ENCODE results near the gene USP9Y. TPM values are rescaled to one million over a fixed set of nuclear protein-coding genes. Genes with fewer than 3 reads are reported as not detected.

USP9Y gene
- total RNA-seq, 4 donors from 2014 or later = 0.06 to 31.7 (median 10.7) TPM

DNA sequence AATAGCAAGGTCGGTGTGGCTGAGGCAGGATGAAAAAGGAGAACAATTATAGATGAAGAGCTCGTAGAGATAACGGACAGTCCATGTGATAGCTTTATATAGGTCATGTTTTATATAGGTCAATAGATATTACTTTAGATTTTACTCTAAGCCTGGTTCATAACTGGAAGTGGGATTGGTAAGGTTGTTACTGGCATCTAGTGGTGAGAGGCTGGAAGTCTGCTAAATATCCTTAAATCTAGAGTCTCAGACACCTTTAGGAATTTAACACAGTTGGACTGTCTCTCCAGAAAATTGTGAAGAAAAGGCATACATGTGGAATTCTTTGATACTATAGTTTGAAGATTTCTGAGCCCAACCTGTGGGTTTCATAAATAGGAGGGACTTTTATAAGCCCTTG lies 108.0 kb downstream of the USP9Y start:
- 57% methylated on average over 3 of the region's 3 CpGs; no CpG with 5 or more reads in 1 of the 2 donors for WGBS, 2 donors
- no peak for DNase-seq
- H3K27ac ChIP-seq = no peak overlapping the region
- H3K9me3 ChIP-seq = no peaks in the 10 kb centered on the region
- TF ChIP-seq, protein P1, sequence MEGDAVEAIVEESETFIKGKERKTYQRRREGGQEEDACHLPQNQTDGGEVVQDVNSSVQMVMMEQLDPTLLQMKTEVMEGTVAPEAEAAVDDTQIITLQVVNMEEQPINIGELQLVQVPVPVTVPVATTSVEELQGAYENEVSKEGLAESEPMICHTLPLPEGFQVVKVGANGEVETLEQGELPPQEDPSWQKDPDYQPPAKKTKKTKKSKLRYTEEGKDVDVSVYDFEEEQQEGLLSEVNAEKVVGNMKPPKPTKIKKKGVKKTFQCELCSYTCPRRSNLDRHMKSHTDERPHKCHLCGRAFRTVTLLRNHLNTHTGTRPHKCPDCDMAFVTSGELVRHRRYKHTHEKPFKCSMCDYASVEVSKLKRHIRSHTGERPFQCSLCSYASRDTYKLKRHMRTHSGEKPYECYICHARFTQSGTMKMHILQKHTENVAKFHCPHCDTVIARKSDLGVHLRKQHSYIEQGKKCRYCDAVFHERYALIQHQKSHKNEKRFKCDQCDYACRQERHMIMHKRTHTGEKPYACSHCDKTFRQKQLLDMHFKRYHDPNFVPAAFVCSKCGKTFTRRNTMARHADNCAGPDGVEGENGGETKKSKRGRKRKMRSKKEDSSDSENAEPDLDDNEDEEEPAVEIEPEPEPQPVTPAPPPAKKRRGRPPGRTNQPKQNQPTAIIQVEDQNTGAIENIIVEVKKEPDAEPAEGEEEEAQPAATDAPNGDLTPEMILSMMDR (IDR thresholded peaks at IDR 0.05) = peak in 1 of 6 experiments; percentile 27
- no peak for TF ChIP-seq POLR2A (IDR thresholded peaks at IDR 0.05)
- no peaks in the 10 kb centered on the region for H3K4me1 ChIP-seq
- intact Hi-C loops (cut with DNase I) = no loop called here
- H3K27me3 ChIP-seq = no peaks in the 10 kb centered on the region
- H3K36me3 ChIP-seq = peaks cover 0 to 34% (median 0%) of the 10 kb centered on the region in 3 donors
- H3K4me3 ChIP-seq = no peak overlapping the region

DNA sequence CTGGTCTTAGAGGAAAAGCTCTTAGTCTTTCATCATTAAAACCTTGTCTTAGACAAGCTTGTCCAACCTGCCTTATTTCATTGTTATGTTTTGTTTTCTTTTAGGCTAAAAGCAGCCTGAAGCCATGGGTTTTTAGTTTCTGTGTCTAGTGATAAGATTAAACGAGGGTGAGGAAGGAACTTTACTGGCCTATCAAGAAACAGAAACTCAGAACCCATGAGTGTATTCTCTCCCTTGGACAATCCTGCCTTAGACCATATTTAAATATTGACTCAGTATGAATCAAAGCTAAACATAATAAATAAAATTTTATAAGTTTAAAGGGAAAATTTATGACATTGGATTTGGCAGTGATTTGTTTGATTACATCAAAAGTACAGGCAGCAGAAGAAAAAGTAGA lies 122.4 kb downstream of the USP9Y start:
- Histone ChIP-seq H3K27me3 (no peaks in the 10 kb centered on the region), H3K36me3 (peaks cover 0 to 39% (median 0%) of the 10 kb centered on the region in 3 donors), H3K4me3 (no peak overlapping the region), H3K27ac (no peak overlapping the region), H3K4me1 (no peaks in the 10 kb centered on the region), H3K9me3 (no peaks in the 10 kb centered on the region)
- no peak for DNase-seq
- no peak for TF ChIP-seq POLR2A (IDR thresholded peaks at IDR 0.05)
- TF ChIP-seq, protein P1 (IDR thresholded peaks at IDR 0.05) = no peak
- 45% methylated on average over 1 of the region's 1 CpG; no CpG with 5 or more reads in 1 of the 2 donors for WGBS, 2 donors
- intact Hi-C loops (cut with DNase I) = no loop called here

DNA sequence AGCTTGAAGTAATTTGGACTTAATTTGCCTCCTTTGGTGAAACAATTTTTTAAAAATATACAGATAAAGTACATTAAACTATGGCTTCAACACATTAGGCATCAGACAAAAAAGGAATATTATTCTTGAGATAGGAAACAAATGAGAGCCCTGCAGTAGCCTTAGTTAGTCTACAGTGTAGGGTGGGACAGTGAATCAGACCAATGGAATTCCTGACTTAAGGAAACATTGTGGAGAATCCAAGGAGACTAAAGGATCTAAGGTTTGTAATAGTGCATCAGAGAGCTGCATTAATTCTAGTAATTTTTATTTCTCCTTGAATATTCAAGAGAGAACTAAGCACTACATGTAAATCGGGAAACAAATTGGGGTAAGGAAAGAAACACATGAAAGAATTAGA lies 125.8 kb downstream of the USP9Y start:
- no peak overlapping the region for H3K27ac ChIP-seq
- intact Hi-C loops (cut with DNase I) = no loop called here
- no peaks in the 10 kb centered on the region for H3K9me3 ChIP-seq
- no peak overlapping the region for H3K4me3 ChIP-seq
- no peak for DNase-seq
- H3K36me3 ChIP-seq = peaks cover 0 to 16% (median 0%) of the 10 kb centered on the region in 3 donors
- 100% methylated on average over 1 of the region's 1 CpG; no CpG with 5 or more reads in 1 of the 2 donors for WGBS, 2 donors
- H3K4me1 ChIP-seq = no peaks in the 10 kb centered on the region
- no peak for TF ChIP-seq POLR2A (IDR thresholded peaks at IDR 0.05)
- TF ChIP-seq, protein P1 (IDR thresholded peaks at IDR 0.05) = no peak
- no peaks in the 10 kb centered on the region for H3K27me3 ChIP-seq

DNA sequence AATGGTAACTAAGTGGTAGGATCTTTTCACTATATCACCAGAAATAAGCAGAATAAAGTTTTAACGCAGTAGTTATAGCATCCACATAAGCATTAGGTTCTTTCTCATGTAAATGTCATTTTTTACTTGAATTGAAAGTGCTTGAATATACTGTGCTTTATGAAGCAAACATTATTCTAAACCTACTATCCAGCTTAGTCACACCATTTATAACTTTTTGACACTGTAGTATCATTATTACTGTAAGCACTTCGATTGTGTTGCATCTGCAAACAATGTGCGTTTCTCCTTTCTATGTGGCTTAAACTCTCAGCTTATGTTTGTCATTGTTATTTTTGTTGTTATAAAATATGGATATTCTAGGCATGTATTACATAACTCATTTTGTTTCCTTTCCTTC lies 132.3 kb downstream of the USP9Y start:
- DNase-seq = no peak
- Histone ChIP-seq H3K9me3 (no peaks in the 10 kb centered on the region), H3K27me3 (no peaks in the 10 kb centered on the region), H3K4me3 (no peak overlapping the region), H3K4me1 (no peaks in the 10 kb centered on the region), H3K36me3 (peaks cover 0 to 39% (median 0%) of the 10 kb centered on the region in 3 donors), H3K27ac (no peak overlapping the region)
- TF ChIP-seq POLR2A (IDR thresholded peaks at IDR 0.05) = no peak
- TF ChIP-seq, protein P1 (IDR thresholded peaks at IDR 0.05) = no peak
- intact Hi-C loops (cut with DNase I) = no loop called here
- WGBS, 2 donors = 81% methylated on average over 3 of the region's 3 CpGs; no CpG with 5 or more reads in 1 of the 2 donors

DNA sequence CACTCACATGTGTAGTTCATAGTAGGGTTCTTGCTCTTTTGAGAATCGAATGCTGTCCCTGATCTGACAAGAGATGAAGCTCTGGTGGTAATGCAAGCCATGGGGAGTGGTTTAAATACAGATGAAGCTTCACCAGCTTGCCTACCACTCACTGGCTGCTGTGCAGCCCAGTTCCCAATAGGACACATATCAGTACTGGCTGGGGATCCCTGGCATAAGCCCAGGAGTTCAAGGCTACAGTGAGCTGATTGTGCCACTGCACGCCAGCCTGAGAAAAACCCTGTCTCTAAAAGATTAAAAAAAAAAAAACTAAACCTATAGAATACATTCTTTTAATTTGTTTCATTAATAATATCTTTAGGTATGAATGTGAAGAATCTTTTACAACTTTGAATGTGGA lies 136.5 kb downstream of the USP9Y start:
- Histone ChIP-seq H3K4me1 (no peaks in the 10 kb centered on the region), H3K9me3 (no peaks in the 10 kb centered on the region), H3K36me3 (peaks cover 0 to 73% (median 0%) of the 10 kb centered on the region in 3 donors), H3K27ac (no peak overlapping the region), H3K27me3 (no peaks in the 10 kb centered on the region), H3K4me3 (no peak overlapping the region)
- TF ChIP-seq, protein P1 (IDR thresholded peaks at IDR 0.05) = no peak
- no peak for TF ChIP-seq POLR2A (IDR thresholded peaks at IDR 0.05)
- WGBS, 2 donors = 100% methylated on average over 1 of the region's 2 CpGs; no CpG with 5 or more reads in 1 of the 2 donors
- DNase-seq = no peak
- intact Hi-C loops (cut with DNase I) = no loop called here

Measured in esophagus squamous epithelium (tissue), 5 donors.